GM23338 (cell line): ENCODE measurements around the gene CGRRF1.

Source experiments
- CREB1 ChIP-seq: fragments of 250-450 bp; sonication (Bioruptor Pico); IDR thresholded peaks from 2 replicates; pipeline ENCODE4 v1.5.0; 2020; ENCODE audit warnings: low read depth, mild to moderate bottlenecking, moderate library complexity
- CTCF ChIP-seq, 2 experiments: fragments of 200-600 bp in 1 of 2; sonication (generic) in 1 of 2; conservative IDR thresholded peaks; 2 replicates each; pipeline versions ENCODE4 v1.5.1 to v1.6.1; 2016 to 2017; ENCODE audit warnings: antibody characterized with exemption in 2 of 2, low read depth in 2 of 2, mild to moderate bottlenecking in 2 of 2, moderate library complexity in 1 of 2
- EZH2 ChIP-seq: fragments of 200-600 bp; sonication (generic); IDR thresholded peaks from one replicate; pipeline ENCODE4 v1.8.0; 2017; ENCODE audit warnings: antibody characterized with exemption, mild to moderate bottlenecking, low read depth; ENCODE audit not compliant: unreplicated experiment
- EZH2phosphoT487 ChIP-seq: fragments of 200-600 bp; sonication (generic); IDR thresholded peaks from one replicate; pipeline ENCODE4 v1.8.1; 2018; ENCODE audit warnings: antibody characterized with exemption; ENCODE audit not compliant: unreplicated experiment
- NANOG ChIP-seq: IDR thresholded peaks from 2 replicates; pipeline ENCODE4 v1.6.1; 2016; ENCODE audit warnings: antibody characterized with exemption, borderline replicate concordance
- POLR2AphosphoS5 ChIP-seq: IDR thresholded peaks from 2 replicates; pipeline ENCODE4 v1.6.1; 2016; ENCODE audit warnings: antibody characterized with exemption, low read depth
- REST ChIP-seq: IDR thresholded peaks from one replicate; pipeline ENCODE4 v1.6.1; 2018; ENCODE audit warnings: antibody characterized with exemption; ENCODE audit not compliant: unreplicated experiment
- ZNF114 ChIP-seq: fragments of 250-450 bp; sonication (Bioruptor Pico); IDR thresholded peaks from 2 replicates; pipeline ENCODE4 v1.5.0; 2020; ENCODE audit warnings: mild to moderate bottlenecking, moderate library complexity

GRCh38 chr14:54515670-54516069 lies 6.0 kb downstream of the CGRRF1 start:
- TF ChIP-seq CTCF (conservative IDR thresholded peaks at IDR 0.05; ENCODE audit: low read depth in 2 of 2) (no peak), EZH2phosphoT487 (no peak), EZH2 (no peak), POLR2AphosphoS5 (no peak), REST (no peak), CREB1 (CRISPR knock-in tag) (no peak), NANOG (no peak), ZNF114 (CRISPR knock-in tag) (no peak)
